Natural killer cell (primary cell): ENCODE results near the gene PITPNC1. TPM values are rescaled to one million over a fixed set of nuclear protein-coding genes. Genes with fewer than 3 reads are reported as not detected.
A peak's percentile ranks its signal among the peaks of the same experiment; 100 is the strongest.

Experiments used
- ATAC-seq, 3 donors: fragments of 150-1000 bp in 2 of 3; fragments of 200-7000 bp in 1 of 3; cut with Tn5 transposase; 1 replicate in 1 of 3; 2 replicates in 2 of 3; pipeline ENCODE4 v1.10.0; 2021; ENCODE audit warnings: mild to moderate bottlenecking in 2 of 3, moderate library complexity in 2 of 3
- DNase-seq, 2 donors: peaks; one replicate each; pipeline versions ENCODE4 v3.0.0 to v3.0.0-alpha.2; 2013 to 2021; ENCODE audit warnings: mixed read lengths in 1 of 2
- H3K27ac ChIP-seq: one replicate; pipeline ENCODE4 v1.5.1; 2013; ENCODE audit warnings: mild to moderate bottlenecking, low read length
- H3K27me3 ChIP-seq: one replicate; pipeline ENCODE4 v1.6.1; 2013; ENCODE audit warnings: low read length; ENCODE audit not compliant: control insufficient read depth, insufficient read depth
- H3K36me3 ChIP-seq: one replicate; pipeline ENCODE4 v1.6.1; 2013; ENCODE audit warnings: low read length; ENCODE audit not compliant: control insufficient read depth, insufficient read depth
- H3K4me1 ChIP-seq: one replicate; pipeline ENCODE4 v1.6.1; 2013; ENCODE audit warnings: low read length; ENCODE audit not compliant: control insufficient read depth, insufficient read depth
- H3K4me3 ChIP-seq: one replicate; pipeline ENCODE4 v1.5.1; 2013; ENCODE audit warnings: low read length
- H3K9me3 ChIP-seq: one replicate; pipeline ENCODE4 v1.6.1; 2013; ENCODE audit warnings: low read length; ENCODE audit not compliant: control insufficient read depth, insufficient read depth
- H3K27ac Mint-ChIP-seq, 2 donors: one replicate each; pipeline ENCODE4 v1.8.0; 2022; ENCODE audit warnings: mild to moderate bottlenecking in 2 of 2, mixed read lengths in 2 of 2, moderate library complexity in 1 of 2
- H3K27me3 Mint-ChIP-seq, 2 donors: one replicate each; pipeline ENCODE4 v1.8.0; 2022; ENCODE audit warnings: low read depth in 2 of 2, mixed read lengths in 2 of 2
- H3K36me3 Mint-ChIP-seq: one replicate; pipeline ENCODE4 v1.8.0; 2022; ENCODE audit warnings: mixed read lengths
- H3K4me1 Mint-ChIP-seq, 2 donors: one replicate each; pipeline ENCODE4 v1.8.0; 2022; ENCODE audit warnings: mixed read lengths in 2 of 2
- H3K4me3 Mint-ChIP-seq: one replicate; pipeline ENCODE4 v1.8.0; 2022; ENCODE audit warnings: mild to moderate bottlenecking, moderate library complexity, mixed read lengths
- H3K9me3 Mint-ChIP-seq, 2 donors: one replicate each; pipeline ENCODE4 v1.8.0; 2022; ENCODE audit warnings: mixed read lengths in 2 of 2
- CTCF ChIP-seq: fragments of 200-600 bp; IDR thresholded peaks from one replicate; pipeline ENCODE4 v1.8.0; 2022; ENCODE audit warnings: antibody characterized with exemption
- WGBS: methylation state at CpG from one replicate; pipeline ENCODE4 v1.1.7; 2013; ENCODE audit warnings: missing lambda C conversion rate; ENCODE audit not compliant: insufficient coverage; 5-methylcytosine and 5-hydroxymethylcytosine counted together
- intact Hi-C: fragments of 100-400 bp; cut with micrococcal nuclease; formaldehyde crosslinking; loops from one replicate; pipeline ENCODE4 v1.14.2; 2022
- total RNA-seq, 4 donors: library from RNA; stranded (reverse); fragments of 120-200 nt in 1 of 4; gene quantifications; one replicate each; pipeline versions ENCODE4 v1.2.3 to v1.2.4, GENCODE V29; 2013 to 2022

PITPNC1 gene
- total RNA-seq, 3 donors from 2014 or later (not counting 1 experiment from before 2014, with no cell fraction given), result 150 to 185 (median 169) TPM

GRCh38 chr17:67542219-67543114 lies 165.4 kb downstream of the PITPNC1 start:
- 99% methylated on average over 8 of the region's 11 CpGs for WGBS
- peaks cover 16% of the 10 kb centered on the region for H3K36me3 ChIP-seq
- no peak for TF ChIP-seq CTCF
- H3K4me3 ChIP-seq, result no peak overlapping the region
- H3K4me3 Mint-ChIP-seq, result no peak overlapping the region
- no peaks in the 10 kb centered on the region for H3K9me3 Mint-ChIP-seq
- H3K27me3 ChIP-seq, result no peaks in the 10 kb centered on the region
- no peak for DNase-seq
- peaks cover 3% of the 10 kb centered on the region for H3K4me1 ChIP-seq
- no peaks in the 10 kb centered on the region for H3K9me3 ChIP-seq
- H3K27ac ChIP-seq, result no peak overlapping the region
- peaks cover 22 to 33% of the 10 kb centered on the region in 2 donors for H3K4me1 Mint-ChIP-seq
- no peaks in the 10 kb centered on the region for H3K27me3 Mint-ChIP-seq
- ATAC-seq, result no peak
- no peaks in the 10 kb centered on the region for H3K36me3 Mint-ChIP-seq
- peak overlapping the region in 1 of 2 donors; percentile 45 for H3K27ac Mint-ChIP-seq
- intact Hi-C loops, result no loop called here

- intact Hi-C loops, result no loop called here
- ATAC-seq, result no peak
- peak overlapping the region in 1 of 2 donors; percentile 55 for H3K27ac Mint-ChIP-seq
Measured at GRCh38 chr17:67544364-67544955, 167.4 kb downstream of the PITPNC1 start.

GRCh38 chr17:67546578-67547527 lies 169.8 kb downstream of the PITPNC1 start:
- H3K27ac ChIP-seq, result no peak overlapping the region
- intact Hi-C loops, result no loop called here
- no peaks in the 10 kb centered on the region for H3K36me3 Mint-ChIP-seq
- no peaks in the 10 kb centered on the region for H3K9me3 ChIP-seq
- H3K4me1 ChIP-seq, result peaks cover 12% of the 10 kb centered on the region
- DNase-seq, result no peak
- H3K27me3 ChIP-seq, result no peaks in the 10 kb centered on the region
- 86% methylated on average over 11 of the region's 11 CpGs for WGBS
- no peak for TF ChIP-seq CTCF
- H3K27me3 Mint-ChIP-seq, result no peaks in the 10 kb centered on the region
- H3K36me3 ChIP-seq, result peaks cover 6% of the 10 kb centered on the region
- H3K4me3 ChIP-seq, result no peak overlapping the region
- peaks cover 58 to 72% of the 10 kb centered on the region in 2 donors for H3K4me1 Mint-ChIP-seq
- H3K9me3 Mint-ChIP-seq, result no peaks in the 10 kb centered on the region
- H3K4me3 Mint-ChIP-seq, result no peak overlapping the region
- peak overlapping the region in 1 of 2 donors; percentile 66 for H3K27ac Mint-ChIP-seq
- ATAC-seq, result no peak

More at GRCh38 chr17:67544364-67544955, 167.4 kb downstream of the PITPNC1 start:
- H3K4me3 Mint-ChIP-seq, result no peak overlapping the region
- H3K36me3 Mint-ChIP-seq, result no peaks in the 10 kb centered on the region
- WGBS, result 100% methylated on average over 5 of the region's 6 CpGs
- H3K27me3 Mint-ChIP-seq, result no peaks in the 10 kb centered on the region
- no peak for DNase-seq
- Histone ChIP-seq H3K4me3 (no peak overlapping the region), H3K27ac (no peak overlapping the region), H3K27me3 (no peaks in the 10 kb centered on the region), H3K9me3 (no peaks in the 10 kb centered on the region), H3K36me3 (peaks cover 10% of the 10 kb centered on the region), H3K4me1 (peaks cover 4% of the 10 kb centered on the region)
- TF ChIP-seq CTCF, result no peak
- no peaks in the 10 kb centered on the region for H3K9me3 Mint-ChIP-seq
- peaks cover 42 to 53% of the 10 kb centered on the region in 2 donors for H3K4me1 Mint-ChIP-seq
